Skeletal muscle tissue (tissue), 4 donors: ENCODE data around the gene RHOBTB3. TPM values are rescaled to one million over a fixed set of nuclear protein-coding genes. Genes with fewer than 3 reads are reported as not detected.

Source experiments
- H3K27ac ChIP-seq: one replicate; pipeline ENCODE4 v1.7.0; 2013; ENCODE audit warnings: mild to moderate bottlenecking, low read depth, low read length, inconsistent platforms
- H3K27me3 ChIP-seq, 3 donors: one replicate each; pipeline ENCODE4 v1.7.0; 2013; ENCODE audit warnings: low read length in 3 of 3; ENCODE audit not compliant: control insufficient read depth in 3 of 3, insufficient read depth in 3 of 3
- H3K36me3 ChIP-seq, 3 donors: one replicate each; pipeline ENCODE4 v1.7.0; 2013; ENCODE audit warnings: low read length in 3 of 3; ENCODE audit not compliant: control insufficient read depth in 3 of 3, insufficient read depth in 3 of 3
- H3K4me1 ChIP-seq, 3 donors: one replicate each; pipeline ENCODE4 v1.7.0; 2013; ENCODE audit warnings: low read length in 3 of 3, mild to moderate bottlenecking in 3 of 3; ENCODE audit not compliant: control insufficient read depth in 3 of 3, insufficient read depth in 3 of 3
- H3K4me3 ChIP-seq, 3 donors: one replicate each; pipeline ENCODE4 v1.7.0; 2013; ENCODE audit warnings: low read length in 3 of 3
- H3K9ac ChIP-seq, 3 donors: one replicate each; pipeline ENCODE4 v1.7.0; 2013; ENCODE audit warnings: low read length in 3 of 3, mild to moderate bottlenecking in 3 of 3, moderate library complexity in 2 of 3, low read depth in 1 of 3
- H3K9me3 ChIP-seq, 3 donors: one replicate each; pipeline ENCODE4 v1.7.0; 2013; ENCODE audit warnings: low read length in 3 of 3; ENCODE audit not compliant: control insufficient read depth in 3 of 3
- total RNA-seq: library from RNA; depleted of rRNA; stranded (reverse); fragments of >200 nt; gene quantifications from one replicate; pipeline ENCODE4 v1.2.3, GENCODE V29; 2014
- donor health status: Osteomylitis.

The RHOBTB3 gene
- total RNA-seq, 1 donor from 2014 or later: 640 TPM

DNA sequence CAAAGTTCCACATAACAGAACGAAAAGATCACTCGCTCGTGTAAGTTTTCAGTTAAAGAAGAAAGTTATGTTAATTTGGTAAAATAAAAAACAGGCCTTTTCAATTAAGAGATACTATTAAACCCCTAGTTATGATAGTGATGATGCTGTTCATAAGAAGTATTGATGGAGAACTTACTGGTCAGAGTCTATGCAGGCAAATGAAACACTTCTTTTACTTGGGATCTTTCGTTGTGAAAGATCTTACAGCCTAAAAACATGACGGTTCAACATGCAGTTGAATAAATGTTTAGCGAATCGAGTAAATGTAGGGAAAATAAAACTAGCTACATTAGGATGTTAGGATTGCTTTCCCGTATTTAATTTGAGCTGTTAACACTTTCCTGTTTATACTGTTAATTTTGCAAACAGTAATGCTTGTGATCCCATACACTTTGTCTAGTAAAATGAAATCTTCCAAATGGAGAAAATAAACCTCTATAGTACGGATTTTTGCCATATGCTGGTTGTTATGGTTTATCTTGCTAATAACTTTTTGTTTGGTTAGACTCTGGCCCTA is 2.0 kb downstream of the RHOBTB3 start:
- Histone ChIP-seq H3K9ac (peak overlapping the region; percentile 86 to 93 (median 92)), H3K27ac (peak overlapping the region; percentile 92), H3K4me1 (peaks cover 13 to 30% (median 17%) of the 10 kb centered on the region in 3 donors), H3K9me3 (no peaks in the 10 kb centered on the region), H3K27me3 (no peaks in the 10 kb centered on the region), H3K36me3 (peaks cover 0 to 8% (median 4%) of the 10 kb centered on the region in 3 donors), H3K4me3 (peak overlapping the region; percentile 29 to 96 (median 90))

GRCh38 chr5:95734187-95734586 is 3.1 kb downstream of the RHOBTB3 start:
- peak overlapping the region; percentile 37 for H3K27ac ChIP-seq
- peak overlapping the region; percentile 86 to 93 (median 92) for H3K9ac ChIP-seq
- H3K36me3 ChIP-seq: peaks cover 0 to 13% (median 8%) of the 10 kb centered on the region in 3 donors
- H3K27me3 ChIP-seq: no peaks in the 10 kb centered on the region
- peak overlapping the region in 2 of 3 donors; percentile 29 to 96 for H3K4me3 ChIP-seq
- H3K4me1 ChIP-seq: peaks cover 13 to 30% (median 17%) of the 10 kb centered on the region in 3 donors
- H3K9me3 ChIP-seq: no peaks in the 10 kb centered on the region

DNA sequence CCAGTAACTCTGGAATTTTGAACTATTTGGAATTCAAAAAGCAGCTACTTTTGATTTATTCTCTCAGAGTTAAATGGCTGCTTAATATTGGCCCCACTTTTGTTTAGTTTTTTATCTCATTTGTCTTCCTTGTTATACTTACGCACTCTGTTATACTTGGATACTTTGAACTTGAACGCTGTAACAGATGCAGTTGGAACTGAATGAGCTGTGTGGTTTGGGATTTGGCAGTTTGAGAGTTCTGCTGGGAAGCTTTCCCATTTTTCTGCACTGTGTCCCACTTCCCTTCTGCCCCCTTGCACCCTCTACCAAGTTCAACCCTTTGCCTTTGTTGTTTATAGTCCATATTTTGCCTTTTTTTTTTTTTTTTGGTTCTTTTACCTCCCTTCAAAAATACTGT is 3.8 kb downstream of the RHOBTB3 start:
- peaks cover 13 to 29% (median 17%) of the 10 kb centered on the region in 3 donors for H3K4me1 ChIP-seq
- H3K27me3 ChIP-seq: no peaks in the 10 kb centered on the region
- no peaks in the 10 kb centered on the region for H3K9me3 ChIP-seq
- H3K4me3 ChIP-seq: peak overlapping the region; percentile 10 to 96 (median 14)
- peak overlapping the region; percentile 20 to 93 (median 51) for H3K9ac ChIP-seq
- H3K36me3 ChIP-seq: peaks cover 4 to 17% (median 8%) of the 10 kb centered on the region in 3 donors
- H3K27ac ChIP-seq: peak overlapping the region; percentile 37

- Histone ChIP-seq H3K27ac (peak overlapping the region; percentile 37), H3K4me3 (peak overlapping the region in 2 of 3 donors; percentile 14 to 96), H3K4me1 (peaks cover 13 to 26% (median 14%) of the 10 kb centered on the region in 3 donors), H3K9me3 (no peaks in the 10 kb centered on the region), H3K9ac (peak overlapping the region in 2 of 3 donors; percentile 27 to 93), H3K27me3 (no peaks in the 10 kb centered on the region), H3K36me3 (peaks cover 4 to 17% (median 8%) of the 10 kb centered on the region in 3 donors)
Observed at GRCh38 chr5:95735406-95735805, 4.3 kb downstream of the RHOBTB3 start.

DNA sequence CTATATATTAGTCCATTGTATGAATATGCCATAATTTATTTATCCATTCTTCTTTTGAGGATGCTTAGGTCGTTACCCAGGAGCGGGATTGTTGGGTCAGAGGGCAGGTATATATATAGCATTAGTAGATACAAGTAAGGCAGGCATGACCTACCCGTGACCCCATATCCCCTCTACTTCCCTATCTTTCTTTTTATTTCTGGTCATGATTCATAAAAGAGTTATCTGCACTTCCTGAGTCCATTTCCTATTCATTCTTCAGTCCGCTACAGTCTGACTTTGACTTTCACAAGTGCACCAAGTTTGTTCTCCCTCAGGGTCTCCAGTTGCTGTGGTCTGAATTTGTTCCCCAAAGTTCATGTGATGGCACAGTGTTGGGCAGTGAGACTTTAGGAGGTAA is 6.9 kb downstream of the RHOBTB3 start:
- peaks cover 4 to 18% (median 8%) of the 10 kb centered on the region in 3 donors for H3K36me3 ChIP-seq
- no peak overlapping the region for H3K4me3 ChIP-seq
- no peak overlapping the region for H3K27ac ChIP-seq
- H3K4me1 ChIP-seq: peaks cover 13 to 22% (median 13%) of the 10 kb centered on the region in 3 donors
- H3K27me3 ChIP-seq: no peaks in the 10 kb centered on the region
- H3K9ac ChIP-seq: no peak overlapping the region
- no peaks in the 10 kb centered on the region for H3K9me3 ChIP-seq

DNA sequence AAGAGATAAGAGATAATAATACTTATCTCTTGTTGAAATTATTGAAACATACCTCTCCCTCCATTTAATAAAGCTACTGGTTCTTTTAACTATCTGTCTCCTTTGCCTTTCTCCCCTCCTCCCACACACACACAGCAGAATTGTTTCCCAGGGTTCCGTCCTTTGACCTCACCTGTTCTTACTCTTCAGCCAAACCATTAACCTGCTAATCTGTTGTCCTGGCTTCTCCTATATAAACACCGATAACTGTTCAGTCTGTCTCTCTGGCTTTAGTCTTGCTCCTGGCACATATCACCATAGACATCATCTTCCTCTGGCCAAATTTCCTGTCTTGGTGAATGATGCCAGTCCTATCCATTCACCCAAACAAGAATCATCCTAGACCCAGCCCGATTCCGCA is 7.7 kb downstream of the RHOBTB3 start:
- Histone ChIP-seq H3K27ac (no peak overlapping the region), H3K4me3 (no peak overlapping the region), H3K9me3 (no peaks in the 10 kb centered on the region), H3K9ac (no peak overlapping the region), H3K27me3 (no peaks in the 10 kb centered on the region), H3K36me3 (peaks cover 4 to 21% (median 8%) of the 10 kb centered on the region in 3 donors), H3K4me1 (peaks cover 13 to 18% (median 13%) of the 10 kb centered on the region in 3 donors)

GRCh38 chr5:95739857-95740256 is 8.7 kb downstream of the RHOBTB3 start:
- Histone ChIP-seq H3K9ac (no peak overlapping the region), H3K4me3 (no peak overlapping the region), H3K27me3 (no peaks in the 10 kb centered on the region), H3K27ac (no peak overlapping the region), H3K4me1 (peaks cover 6 to 12% (median 7%) of the 10 kb centered on the region in 3 donors), H3K36me3 (peaks cover 4 to 23% (median 8%) of the 10 kb centered on the region in 3 donors), H3K9me3 (no peaks in the 10 kb centered on the region)

GRCh38 chr5:95741458-95741857 is 10.3 kb downstream of the RHOBTB3 start:
- no peak overlapping the region for H3K27ac ChIP-seq
- H3K27me3 ChIP-seq: no peaks in the 10 kb centered on the region
- H3K36me3 ChIP-seq: peaks cover 4 to 23% (median 8%) of the 10 kb centered on the region in 3 donors
- H3K4me3 ChIP-seq: no peak overlapping the region
- peaks cover 0 to 2% (median 0%) of the 10 kb centered on the region in 3 donors for H3K4me1 ChIP-seq
- H3K9me3 ChIP-seq: no peaks in the 10 kb centered on the region
- H3K9ac ChIP-seq: no peak overlapping the region

GRCh38 chr5:95743232-95743631 is 12.1 kb downstream of the RHOBTB3 start:
- Histone ChIP-seq H3K9ac (no peak overlapping the region), H3K9me3 (no peaks in the 10 kb centered on the region), H3K27me3 (no peaks in the 10 kb centered on the region), H3K4me1 (peaks cover 2 to 6% (median 5%) of the 10 kb centered on the region in 3 donors), H3K36me3 (peaks cover 4 to 14% (median 4%) of the 10 kb centered on the region in 3 donors), H3K4me3 (no peak overlapping the region), H3K27ac (no peak overlapping the region)

DNA sequence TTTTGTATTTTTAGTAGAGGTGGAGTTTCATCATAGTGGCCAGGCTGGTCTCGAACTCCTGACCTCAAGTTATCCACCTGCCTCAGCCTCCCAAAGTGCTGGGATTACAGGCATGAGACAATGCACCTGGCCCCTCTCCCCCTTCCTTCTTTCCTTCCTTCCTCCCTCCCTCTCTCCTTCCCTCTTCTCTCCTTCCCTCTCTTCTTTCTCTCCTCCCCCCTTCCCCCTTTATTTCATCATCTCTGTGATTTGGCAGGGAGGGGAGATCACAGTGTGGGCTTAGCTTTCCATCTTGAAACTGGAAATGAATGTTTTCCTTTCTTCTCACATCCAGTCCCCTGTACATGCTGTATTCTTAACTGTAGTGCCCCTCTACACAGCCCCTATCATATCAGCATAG is 12.7 kb downstream of the RHOBTB3 start:
- peaks cover 3 to 13% (median 4%) of the 10 kb centered on the region in 3 donors for H3K36me3 ChIP-seq
- H3K9me3 ChIP-seq: no peaks in the 10 kb centered on the region
- H3K9ac ChIP-seq: no peak overlapping the region
- H3K4me3 ChIP-seq: no peak overlapping the region
- H3K4me1 ChIP-seq: peaks cover 2 to 6% (median 5%) of the 10 kb centered on the region in 3 donors
- no peak overlapping the region for H3K27ac ChIP-seq
- H3K27me3 ChIP-seq: no peaks in the 10 kb centered on the region
